OCI-LY3 (cell line): ENCODE results near the gene LUZP2.

Experiments
- EZH2phosphoT487 ChIP-seq: fragments of 200-600 bp; shearing (Covaris generic); IDR thresholded peaks from 2 replicates; pipeline ENCODE4 v1.6.1; 2018; ENCODE audit warnings: antibody characterized with exemption, mixed run types, low read depth
- TF ChIP-seq, protein P1 (sequence below): fragments of 200-600, 300-600 bp; sonication (generic); IDR thresholded peaks from 2 replicates; pipeline ENCODE4 v1.5.1; 2014; ENCODE audit warnings: antibody characterized with exemption, low read length, low read depth

DNA sequence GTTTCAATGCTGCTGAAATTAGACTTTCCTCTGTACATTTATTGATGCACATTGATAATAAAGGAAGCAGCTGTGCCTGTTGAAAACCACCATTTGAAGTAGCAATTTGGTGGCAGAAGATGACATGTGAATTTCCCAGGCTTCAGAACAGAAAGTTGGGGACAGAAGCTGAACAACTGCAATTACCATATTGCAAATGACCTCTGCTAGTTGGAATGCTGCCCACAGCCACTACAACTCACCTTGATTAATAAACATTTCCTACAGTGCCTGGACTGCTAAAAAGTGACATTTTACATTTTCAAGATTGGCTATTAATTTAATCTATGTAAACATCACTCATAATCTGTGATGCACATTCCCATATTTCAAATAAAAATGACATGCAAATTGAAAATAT lies 208.6 kb downstream of the LUZP2 start:
- TF ChIP-seq, protein P1, sequence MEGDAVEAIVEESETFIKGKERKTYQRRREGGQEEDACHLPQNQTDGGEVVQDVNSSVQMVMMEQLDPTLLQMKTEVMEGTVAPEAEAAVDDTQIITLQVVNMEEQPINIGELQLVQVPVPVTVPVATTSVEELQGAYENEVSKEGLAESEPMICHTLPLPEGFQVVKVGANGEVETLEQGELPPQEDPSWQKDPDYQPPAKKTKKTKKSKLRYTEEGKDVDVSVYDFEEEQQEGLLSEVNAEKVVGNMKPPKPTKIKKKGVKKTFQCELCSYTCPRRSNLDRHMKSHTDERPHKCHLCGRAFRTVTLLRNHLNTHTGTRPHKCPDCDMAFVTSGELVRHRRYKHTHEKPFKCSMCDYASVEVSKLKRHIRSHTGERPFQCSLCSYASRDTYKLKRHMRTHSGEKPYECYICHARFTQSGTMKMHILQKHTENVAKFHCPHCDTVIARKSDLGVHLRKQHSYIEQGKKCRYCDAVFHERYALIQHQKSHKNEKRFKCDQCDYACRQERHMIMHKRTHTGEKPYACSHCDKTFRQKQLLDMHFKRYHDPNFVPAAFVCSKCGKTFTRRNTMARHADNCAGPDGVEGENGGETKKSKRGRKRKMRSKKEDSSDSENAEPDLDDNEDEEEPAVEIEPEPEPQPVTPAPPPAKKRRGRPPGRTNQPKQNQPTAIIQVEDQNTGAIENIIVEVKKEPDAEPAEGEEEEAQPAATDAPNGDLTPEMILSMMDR, result no peak
- no peak for TF ChIP-seq EZH2phosphoT487
